Thoracic aorta (tissue), 2 donors: ENCODE data around the gene CD5L. TPM values are rescaled to one million over a fixed set of nuclear protein-coding genes. Genes with fewer than 3 reads are reported as not detected.
A peak's percentile ranks its signal among the peaks of the same experiment; 100 is the strongest.

Experiments used
- ATAC-seq: fragments of 150-250 bp; one replicate; pipeline ENCODE4 v1.8.0; 2017; ENCODE audit warnings: low read depth; ENCODE audit not compliant: insufficient number of reproducible peaks, low FRiP score
- DNase-seq: peaks from one replicate; pipeline ENCODE4 v3.0.0-alpha.2; 2020; ENCODE audit warnings: low spot score
- H3K27ac ChIP-seq, 2 donors: fragments of 200-600 bp; sonication (generic); 1 replicate in 1 of 2; 2 replicates in 1 of 2; pipeline ENCODE4 v1.5.1; 2016; ENCODE audit warnings: mild to moderate bottlenecking in 2 of 2, moderate library complexity in 2 of 2
- H3K27me3 ChIP-seq: fragments of 200-600 bp; sonication (generic); replicated peaks from 2 replicates; pipeline ENCODE4 v1.6.0; 2016; ENCODE audit warnings: mild to moderate bottlenecking; ENCODE audit not compliant: insufficient read depth
- H3K36me3 ChIP-seq: fragments of 200-600 bp; sonication (generic); one replicate; pipeline ENCODE4 v1.5.1; 2016
- H3K4me1 ChIP-seq, 2 donors: fragments of 200-600 bp; sonication (generic); 1 replicate in 1 of 2; 2 replicates in 1 of 2; pipeline versions ENCODE4 v1.5.1 to v1.6.0; 2016; ENCODE audit warnings: low read depth in 2 of 2, mild to moderate bottlenecking in 1 of 2; ENCODE audit not compliant: control insufficient read depth in 1 of 2
- H3K4me3 ChIP-seq: fragments of 200-600 bp; sonication (generic); 2 replicates; pipeline ENCODE4 v1.5.1; 2016; ENCODE audit warnings: mild to moderate bottlenecking
- H3K9me3 ChIP-seq: fragments of 200-600 bp; sonication (generic); 2 replicates; pipeline ENCODE4 v1.5.1; 2016
- CTCF ChIP-seq: fragments of 200-600 bp; sonication (generic); IDR thresholded peaks from one replicate; pipeline ENCODE4 v1.5.1; 2019; ENCODE audit warnings: antibody characterized with exemption
- total RNA-seq, 2 donors: library from RNA; depleted of rRNA; stranded (reverse); fragments of >200 nt; gene quantifications; one replicate each; pipeline versions ENCODE4 v1.1.0 to v1.2.3, GENCODE V29; 2016

The CD5L gene
- total RNA-seq, 2 donors from 2014 or later, result 0.28 TPM; not detected in 1

- H3K36me3 ChIP-seq, result no peaks in the 10 kb centered on the region
- ATAC-seq (no peak), DNase-seq (no peak)
- H3K27me3 ChIP-seq, result no peaks in the 10 kb centered on the region
- no peaks in the 10 kb centered on the region for H3K9me3 ChIP-seq
- no peak overlapping the region for H3K27ac ChIP-seq
- no peak overlapping the region for H3K4me3 ChIP-seq
- no peaks in the 10 kb centered on the region for H3K4me1 ChIP-seq
- no peak for TF ChIP-seq CTCF
These were observed 27.0 kb upstream of the CD5L start for GRCh38 chr1:157868654-157869053.

- Histone ChIP-seq H3K27me3 (no peaks in the 10 kb centered on the region), H3K9me3 (no peaks in the 10 kb centered on the region), H3K4me1 (no peaks in the 10 kb centered on the region), H3K27ac (no peak overlapping the region), H3K36me3 (no peaks in the 10 kb centered on the region), H3K4me3 (no peak overlapping the region)
- no peak for DNase-seq
- TF ChIP-seq CTCF, result no peak
- no peak for ATAC-seq
These were observed 20.8 kb upstream of the CD5L start for GRCh38 chr1:157862114-157863070.

DNA sequence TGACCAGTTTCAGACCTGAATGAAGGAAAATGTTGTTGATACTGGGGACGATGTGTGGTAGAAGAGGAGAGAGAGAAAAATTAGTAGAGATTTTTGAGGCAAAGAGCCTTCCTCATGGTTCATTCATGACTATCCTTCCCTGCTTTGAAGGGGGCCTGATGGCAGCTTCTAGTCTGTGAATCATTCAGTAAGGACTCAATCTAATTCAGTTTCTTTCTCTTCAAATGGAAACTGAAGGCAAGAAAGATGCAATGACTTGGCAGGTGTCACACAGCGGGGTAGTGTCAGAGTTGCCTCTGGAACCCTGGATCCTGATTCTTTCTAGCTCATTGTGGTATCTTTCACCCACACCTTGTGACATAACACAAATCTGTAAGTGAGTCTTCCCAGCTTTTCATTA lies 14.9 kb upstream of the CD5L start:
- TF ChIP-seq CTCF, result no peak
- H3K27ac ChIP-seq, result no peak overlapping the region
- H3K36me3 ChIP-seq, result no peaks in the 10 kb centered on the region
- H3K27me3 ChIP-seq, result no peaks in the 10 kb centered on the region
- H3K9me3 ChIP-seq, result no peaks in the 10 kb centered on the region
- no peak for ATAC-seq
- no peak for DNase-seq
- H3K4me1 ChIP-seq, result no peaks in the 10 kb centered on the region
- H3K4me3 ChIP-seq, result no peak overlapping the region

DNA sequence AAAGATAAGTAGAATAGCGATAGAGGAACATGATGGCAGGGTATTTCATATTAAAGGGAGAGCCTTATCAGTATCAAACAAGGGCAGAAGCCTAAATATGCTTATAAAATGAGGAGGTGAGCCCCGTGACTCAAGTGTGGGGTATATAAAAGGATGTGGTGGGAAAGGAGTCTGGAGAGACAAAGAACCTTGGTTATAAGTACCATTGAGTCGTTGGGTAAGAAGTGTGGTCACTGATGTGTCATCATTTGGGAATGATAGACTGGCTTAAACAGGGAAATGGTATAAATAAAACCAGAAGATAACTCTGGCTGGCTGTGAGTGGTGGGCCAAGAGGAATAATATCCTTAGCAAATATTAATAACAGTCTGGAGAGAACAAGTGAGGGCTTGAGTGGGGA lies 10.9 kb upstream of the CD5L start:
- DNase-seq (no peak), ATAC-seq (no peak)
- Histone ChIP-seq H3K36me3 (no peaks in the 10 kb centered on the region), H3K9me3 (no peaks in the 10 kb centered on the region), H3K4me1 (no peaks in the 10 kb centered on the region), H3K27ac (no peak overlapping the region), H3K27me3 (no peaks in the 10 kb centered on the region), H3K4me3 (no peak overlapping the region)
- no peak for TF ChIP-seq CTCF

DNA sequence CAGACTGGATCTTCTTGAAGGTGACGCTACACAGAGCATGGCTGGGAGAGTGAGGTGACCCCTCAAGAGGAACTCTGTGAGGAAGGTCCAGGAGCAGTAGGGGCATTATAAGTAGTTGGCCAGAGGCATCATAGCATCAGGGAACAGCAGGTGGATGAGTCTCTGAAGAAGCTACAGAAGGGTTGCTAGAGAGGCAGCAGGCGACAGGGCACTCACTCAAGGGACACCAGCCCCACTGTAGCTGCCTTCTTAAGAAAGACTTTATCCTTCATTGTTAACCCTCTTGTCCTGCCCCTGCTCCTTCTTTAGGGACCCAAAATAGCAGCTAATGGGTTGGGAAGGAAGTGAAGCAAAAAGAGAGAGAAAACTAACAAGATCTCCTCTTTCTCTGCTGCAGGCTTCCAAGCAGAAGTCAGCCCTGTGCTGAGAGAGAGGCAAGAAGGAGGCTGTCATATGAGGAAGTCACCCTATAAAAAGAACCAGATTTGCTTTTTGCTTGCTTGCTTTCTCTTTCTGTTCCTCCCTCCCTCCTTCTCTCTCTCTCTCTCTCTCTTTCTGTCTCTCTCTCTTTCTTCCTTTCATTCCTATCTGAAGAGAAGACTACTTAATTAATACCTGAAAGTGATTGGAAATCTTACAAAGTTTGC lies 7.7 kb upstream of the CD5L start:
- no peaks in the 10 kb centered on the region for H3K9me3 ChIP-seq
- no peak for TF ChIP-seq CTCF
- DNase-seq (no peak), ATAC-seq (peak; percentile 48)
- H3K36me3 ChIP-seq, result no peaks in the 10 kb centered on the region
- no peaks in the 10 kb centered on the region for H3K27me3 ChIP-seq
- no peak overlapping the region for H3K4me3 ChIP-seq
- H3K4me1 ChIP-seq, result no peaks in the 10 kb centered on the region
- no peak overlapping the region for H3K27ac ChIP-seq
